Measurements from ENCODE around the gene PPP2R5C.

The PPP2R5C gene

GRCh38 chr14:101947904-101948665, 186.6 kb downstream of the PPP2R5C start:
- H3K4me3 ChIP-seq (ENCODE audit: low read depth, low read length), result peak overlapping the region; percentile 90
- peak overlapping the region; percentile 96 for H3K27ac ChIP-seq (ENCODE audit: extremely low read depth, low read depth, low read length)
- ChIA-PET POLR2A (interaction anchor here (0.6 to 2.5 kb wide), 4 partner anchors 13 to 188 kb away, joined by 3 to 6 read pairs (median 4); no protein-coding TSS in a partner anchor), CTCF (interaction anchor here (0.9 to 2.2 kb wide), 2 partner anchors 13 to 15 kb away, joined by 3 to 11 read pairs; no protein-coding TSS in a partner anchor)
- no peaks in the 10 kb centered on the region for H3K9me3 ChIP-seq (ENCODE audit: control insufficient read depth, insufficient read depth, low read depth, low read length)
- 0 out of 2 replicates have a peak, but pooled peaks cover 3% of the 10 kb centered on the region for H3K4me1 ChIP-seq (ENCODE audit: control insufficient read depth, insufficient read depth, low read length)
- H3K36me3 ChIP-seq (ENCODE audit: control insufficient read depth in 2 of 2, insufficient read depth in 1 of 2, low read length in 2 of 2), result no peaks in the 10 kb centered on the region
- peak; percentile 70 for TF ChIP-seq ZIC2 (tag by site-specific recombination; IDR thresholded peaks at IDR 0.05)
- 0 out of 2 replicates have a peak, but pooled peaks have one; percentile 20 for TF ChIP-seq ZNF121 (tag by site-specific recombination; IDR thresholded peaks at IDR 0.05)
- peak; percentile 96 for TF ChIP-seq ZBTB21 (tag by site-specific recombination; IDR thresholded peaks at IDR 0.05)
- peak; percentile 62; the same call in 1 of the 2 replicates for TF ChIP-seq PBX3 (CRISPR knock-in tag; IDR thresholded peaks at IDR 0.05)
- TF ChIP-seq ZNF561 (tag by site-specific recombination; IDR thresholded peaks at IDR 0.05; ENCODE audit: borderline replicate concordance), result peak; percentile 74; the same call in 1 of the 2 replicates
- no peak for TF ChIP-seq GLI4 (tag by site-specific recombination; IDR thresholded peaks at IDR 0.05)
- TF ChIP-seq ZNF19 (tag by site-specific recombination; IDR thresholded peaks at IDR 0.05; ENCODE audit: low read depth), result no peak
- TF ChIP-seq ZNF776 (tag by site-specific recombination; IDR thresholded peaks at IDR 0.05; ENCODE audit: borderline replicate concordance), result no peak
- no peak for TF ChIP-seq ZNF404 (tag by site-specific recombination; IDR thresholded peaks at IDR 0.05)
- TF ChIP-seq BCL11A (tag by site-specific recombination; IDR thresholded peaks at IDR 0.05; ENCODE audit: low read depth), result peak; percentile 26; the same call in 1 of the 2 replicates
- 0 out of 2 replicates have a peak, but pooled peaks have one; percentile 17 for TF ChIP-seq EGR2 (tag by site-specific recombination; IDR thresholded peaks at IDR 0.05; ENCODE audit: low read depth)
- no peak for TF ChIP-seq ZNF433 (tag by site-specific recombination; IDR thresholded peaks at IDR 0.05; ENCODE audit: low read depth)
- TF ChIP-seq ZNF114 (tag by site-specific recombination; IDR thresholded peaks at IDR 0.05), result no peak
- peak; percentile 71 for TF ChIP-seq IKZF3 (tag by site-specific recombination; IDR thresholded peaks at IDR 0.05)
- TF ChIP-seq SP3 (tag by site-specific recombination; IDR thresholded peaks at IDR 0.05), result peak; percentile 97
- TF ChIP-seq ZNF280C (tag by site-specific recombination; IDR thresholded peaks at IDR 0.05), result no peak
- TF ChIP-seq GLIS1 (tag by site-specific recombination; IDR thresholded peaks at IDR 0.05), result peak; percentile 49; the same call in 1 of the 2 replicates
- TF ChIP-seq ZFP37 (tag by site-specific recombination; IDR thresholded peaks at IDR 0.05), result peak; percentile 46; the same call in 1 of the 2 replicates
- peak; percentile 95 for TF ChIP-seq ZBTB17 (tag by site-specific recombination; IDR thresholded peaks at IDR 0.05)
- TF ChIP-seq ZNF391 (tag by site-specific recombination; IDR thresholded peaks at IDR 0.05; ENCODE audit: borderline replicate concordance, low read depth), result peak; percentile 62
- TF ChIP-seq ZFP41 (tag by site-specific recombination; IDR thresholded peaks at IDR 0.05; ENCODE audit: borderline replicate concordance), result no peak
- TF ChIP-seq ZNF335 (tag by site-specific recombination; conservative IDR thresholded peaks at IDR 0.05), result peak; percentile 91
- no peak for TF ChIP-seq ZBTB10 (tag by site-specific recombination; IDR thresholded peaks at IDR 0.05)
- no peak for TF ChIP-seq ZNF792 (tag by site-specific recombination; IDR thresholded peaks at IDR 0.05)
- no peak for TF ChIP-seq MZF1 (tag by site-specific recombination; IDR thresholded peaks at IDR 0.05; ENCODE audit: borderline replicate concordance)
- TF ChIP-seq ZNF26 (tag by site-specific recombination; IDR thresholded peaks at IDR 0.05), result no peak
- no peak for TF ChIP-seq ZNF214 (tag by site-specific recombination; IDR thresholded peaks at IDR 0.05; ENCODE audit: borderline replicate concordance)
- no peak for TF ChIP-seq ZNF248 (tag by site-specific recombination; IDR thresholded peaks at IDR 0.05)
- TF ChIP-seq ZSCAN16 (tag by site-specific recombination; IDR thresholded peaks at IDR 0.05), result no peak

Measured in HEK293 (cell line).